ENCODE data around the gene UBALD2. TPM values are rescaled to one million over a fixed set of nuclear protein-coding genes. Genes with fewer than 3 reads are reported as not detected.

The UBALD2 gene
- total and polyA plus RNA-seq, 2 of the 13 experiments (the other 11 are each of a cell fraction or from before 2014, with no cell fraction given), result 3.3 to 89.7 TPM

- TF ChIP-seq TERF1 (CRISPR knock-in tag; IDR thresholded peaks at IDR 0.05), result no peak
- TF ChIP-seq SRF (IDR thresholded peaks at IDR 0.05; ENCODE audit: low read depth, low read length), result no peak
- TF ChIP-seq POLR2AphosphoS5 (IDR thresholded peaks at IDR 0.05; ENCODE audit: low read depth, low read length), result no peak
- no peak for TF ChIP-seq NFRKB (IDR thresholded peaks at IDR 0.05)
- TF ChIP-seq PCBP2 (optimal IDR thresholded peaks at IDR 0.05; ENCODE audit: low read depth, low read length, poor library complexity, severe bottlenecking), result no peak
- no peak for TF ChIP-seq ZNF33B (CRISPR knock-in tag; IDR thresholded peaks at IDR 0.05)
- TF ChIP-seq SMAD9 (CRISPR knock-in tag; IDR thresholded peaks at IDR 0.05), result no peak
- TF ChIP-seq ZNF430 (CRISPR knock-in tag; IDR thresholded peaks at IDR 0.05), result 0 out of 2 replicates have a peak, but pooled peaks have one; percentile 55
- TF ChIP-seq ISL2 (CRISPR knock-in tag; IDR thresholded peaks at IDR 0.05), result no peak
- TF ChIP-seq, protein P1, sequence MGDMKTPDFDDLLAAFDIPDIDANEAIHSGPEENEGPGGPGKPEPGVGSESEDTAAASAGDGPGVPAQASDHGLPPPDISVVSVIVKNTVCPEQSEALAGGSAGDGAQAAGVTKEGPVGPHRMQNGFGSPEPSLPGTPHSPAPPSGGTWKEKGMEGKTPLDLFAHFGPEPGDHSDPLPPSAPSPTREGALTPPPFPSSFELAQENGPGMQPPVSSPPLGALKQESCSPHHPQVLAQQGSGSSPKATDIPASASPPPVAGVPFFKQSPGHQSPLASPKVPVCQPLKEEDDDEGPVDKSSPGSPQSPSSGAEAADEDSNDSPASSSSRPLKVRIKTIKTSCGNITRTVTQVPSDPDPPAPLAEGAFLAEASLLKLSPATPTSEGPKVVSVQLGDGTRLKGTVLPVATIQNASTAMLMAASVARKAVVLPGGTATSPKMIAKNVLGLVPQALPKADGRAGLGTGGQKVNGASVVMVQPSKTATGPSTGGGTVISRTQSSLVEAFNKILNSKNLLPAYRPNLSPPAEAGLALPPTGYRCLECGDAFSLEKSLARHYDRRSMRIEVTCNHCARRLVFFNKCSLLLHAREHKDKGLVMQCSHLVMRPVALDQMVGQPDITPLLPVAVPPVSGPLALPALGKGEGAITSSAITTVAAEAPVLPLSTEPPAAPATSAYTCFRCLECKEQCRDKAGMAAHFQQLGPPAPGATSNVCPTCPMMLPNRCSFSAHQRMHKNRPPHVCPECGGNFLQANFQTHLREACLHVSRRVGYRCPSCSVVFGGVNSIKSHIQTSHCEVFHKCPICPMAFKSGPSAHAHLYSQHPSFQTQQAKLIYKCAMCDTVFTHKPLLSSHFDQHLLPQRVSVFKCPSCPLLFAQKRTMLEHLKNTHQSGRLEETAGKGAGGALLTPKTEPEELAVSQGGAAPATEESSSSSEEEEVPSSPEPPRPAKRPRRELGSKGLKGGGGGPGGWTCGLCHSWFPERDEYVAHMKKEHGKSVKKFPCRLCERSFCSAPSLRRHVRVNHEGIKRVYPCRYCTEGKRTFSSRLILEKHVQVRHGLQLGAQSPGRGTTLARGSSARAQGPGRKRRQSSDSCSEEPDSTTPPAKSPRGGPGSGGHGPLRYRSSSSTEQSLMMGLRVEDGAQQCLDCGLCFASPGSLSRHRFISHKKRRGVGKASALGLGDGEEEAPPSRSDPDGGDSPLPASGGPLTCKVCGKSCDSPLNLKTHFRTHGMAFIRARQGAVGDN (CRISPR knock-in tag; IDR thresholded peaks at IDR 0.05), result peak; percentile 64
- no peak for TF ChIP-seq RAD51 (IDR thresholded peaks at IDR 0.05; ENCODE audit: borderline replicate concordance)
- no peak for TF ChIP-seq ZNF781 (CRISPR knock-in tag; IDR thresholded peaks at IDR 0.05; ENCODE audit: borderline replicate concordance, not compliant biosample characterization)
- TF ChIP-seq, protein P2, sequence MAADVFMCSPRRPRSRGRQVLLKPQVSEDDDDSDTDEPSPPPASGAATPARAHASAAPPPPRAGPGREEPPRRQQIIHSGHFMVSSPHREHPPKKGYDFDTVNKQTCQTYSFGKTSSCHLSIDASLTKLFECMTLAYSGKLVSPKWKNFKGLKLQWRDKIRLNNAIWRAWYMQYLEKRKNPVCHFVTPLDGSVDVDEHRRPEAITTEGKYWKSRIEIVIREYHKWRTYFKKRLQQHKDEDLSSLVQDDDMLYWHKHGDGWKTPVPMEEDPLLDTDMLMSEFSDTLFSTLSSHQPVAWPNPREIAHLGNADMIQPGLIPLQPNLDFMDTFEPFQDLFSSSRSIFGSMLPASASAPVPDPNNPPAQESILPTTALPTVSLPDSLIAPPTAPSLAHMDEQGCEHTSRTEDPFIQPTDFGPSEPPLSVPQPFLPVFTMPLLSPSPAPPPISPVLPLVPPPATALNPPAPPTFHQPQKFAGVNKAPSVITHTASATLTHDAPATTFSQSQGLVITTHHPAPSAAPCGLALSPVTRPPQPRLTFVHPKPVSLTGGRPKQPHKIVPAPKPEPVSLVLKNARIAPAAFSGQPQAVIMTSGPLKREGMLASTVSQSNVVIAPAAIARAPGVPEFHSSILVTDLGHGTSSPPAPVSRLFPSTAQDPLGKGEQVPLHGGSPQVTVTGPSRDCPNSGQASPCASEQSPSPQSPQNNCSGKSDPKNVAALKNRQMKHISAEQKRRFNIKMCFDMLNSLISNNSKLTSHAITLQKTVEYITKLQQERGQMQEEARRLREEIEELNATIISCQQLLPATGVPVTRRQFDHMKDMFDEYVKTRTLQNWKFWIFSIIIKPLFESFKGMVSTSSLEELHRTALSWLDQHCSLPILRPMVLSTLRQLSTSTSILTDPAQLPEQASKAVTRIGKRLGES (CRISPR knock-in tag; IDR thresholded peaks at IDR 0.05; ENCODE audit: borderline replicate concordance), result no peak
- no peak for TF ChIP-seq SMC3 (IDR thresholded peaks at IDR 0.05; ENCODE audit: low read length)
- no peak for TF ChIP-seq ZNF678 (CRISPR knock-in tag; IDR thresholded peaks at IDR 0.05)
- no peak for TF ChIP-seq PITX1 (CRISPR knock-in tag; IDR thresholded peaks at IDR 0.05)
- TF ChIP-seq XRCC5 (optimal IDR thresholded peaks at IDR 0.05; ENCODE audit: low read length), result peak; percentile 16
- no peak for TF ChIP-seq ZBTB42 (CRISPR knock-in tag; IDR thresholded peaks at IDR 0.05)
- TF ChIP-seq ZFX (CRISPR knock-in tag; IDR thresholded peaks at IDR 0.05; ENCODE audit: low read depth), result peak; percentile 46
- TF ChIP-seq, protein P3, sequence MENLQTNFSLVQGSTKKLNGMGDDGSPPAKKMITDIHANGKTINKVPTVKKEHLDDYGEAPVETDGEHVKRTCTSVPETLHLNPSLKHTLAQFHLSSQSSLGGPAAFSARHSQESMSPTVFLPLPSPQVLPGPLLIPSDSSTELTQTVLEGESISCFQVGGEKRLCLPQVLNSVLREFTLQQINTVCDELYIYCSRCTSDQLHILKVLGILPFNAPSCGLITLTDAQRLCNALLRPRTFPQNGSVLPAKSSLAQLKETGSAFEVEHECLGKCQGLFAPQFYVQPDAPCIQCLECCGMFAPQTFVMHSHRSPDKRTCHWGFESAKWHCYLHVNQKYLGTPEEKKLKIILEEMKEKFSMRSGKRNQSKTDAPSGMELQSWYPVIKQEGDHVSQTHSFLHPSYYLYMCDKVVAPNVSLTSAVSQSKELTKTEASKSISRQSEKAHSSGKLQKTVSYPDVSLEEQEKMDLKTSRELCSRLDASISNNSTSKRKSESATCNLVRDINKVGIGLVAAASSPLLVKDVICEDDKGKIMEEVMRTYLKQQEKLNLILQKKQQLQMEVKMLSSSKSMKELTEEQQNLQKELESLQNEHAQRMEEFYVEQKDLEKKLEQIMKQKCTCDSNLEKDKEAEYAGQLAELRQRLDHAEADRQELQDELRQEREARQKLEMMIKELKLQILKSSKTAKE (CRISPR knock-in tag; IDR thresholded peaks at IDR 0.05; ENCODE audit: borderline replicate concordance), result no peak
- no peak for TF ChIP-seq TMF1 (CRISPR knock-in tag; IDR thresholded peaks at IDR 0.05; ENCODE audit: low read depth)
Observed at GRCh38 chr17:76265624-76266243, 586 bp downstream of the UBALD2 start (continued).

Data from HepG2 (cell line).